Uterus (tissue), 4 donors: ENCODE measurements around the gene ZNF579. TPM values are rescaled to one million over a fixed set of nuclear protein-coding genes. Genes with fewer than 3 reads are reported as not detected.

ENCODE experiments used
- DNase-seq, 2 donors: peaks; one replicate each; pipeline ENCODE4 v3.0.0-alpha.2; 2019 to 2020
- H3K27ac ChIP-seq, 2 donors: fragments of 200-600 bp; sonication (generic); 1 replicate in 1 of 2; 2 replicates in 1 of 2; pipeline ENCODE4 v1.5.1; 2016 to 2018
- H3K27me3 ChIP-seq, 2 donors: fragments of 200-600 bp; sonication (generic); one replicate each; pipeline ENCODE4 v1.5.1; 2018 to 2019; ENCODE audit warnings: control low read depth in 1 of 2
- H3K36me3 ChIP-seq, 2 donors: fragments of 200-600 bp; sonication (generic); one replicate each; pipeline ENCODE4 v1.5.1; 2019; ENCODE audit warnings: control low read depth in 1 of 2
- H3K4me1 ChIP-seq, 2 donors: fragments of 200-600 bp; sonication (generic); one replicate each; pipeline ENCODE4 v1.5.1; 2018 to 2019; ENCODE audit warnings: control low read depth in 1 of 2
- H3K4me3 ChIP-seq, 2 donors: fragments of 200-600 bp; sonication (generic); 1 replicate in 1 of 2; 2 replicates in 1 of 2; pipeline ENCODE4 v1.5.1; 2018 to 2019; ENCODE audit warnings: mild to moderate bottlenecking in 1 of 2
- H3K9me3 ChIP-seq, 2 donors: fragments of 200-600 bp; sonication (generic); one replicate each; pipeline ENCODE4 v1.5.1; 2019; ENCODE audit warnings: control low read depth in 1 of 2
- POLR2A ChIP-seq, 2 donors: fragments of 450-650 bp; IDR thresholded peaks; one replicate each; pipeline ENCODE4 v1.6.1; 2016; ENCODE audit warnings: antibody characterized with exemption in 2 of 2, mild to moderate bottlenecking in 1 of 2, moderate library complexity in 1 of 2
- intact Hi-C: fragments of 100-400 bp; cut with DNase I; formaldehyde crosslinking; loops from one replicate; pipeline ENCODE4 v1.15.1; 2023; ENCODE audit warnings: low total_unique reads
- total RNA-seq, 4 donors: library from RNA; depleted of rRNA in 3 of 4; stranded (reverse); fragments of >200 nt in 3 of 4; gene quantifications; one replicate each; pipeline versions ENCODE4 v1.1.0 to v1.2.4, GENCODE V29; 2014 to 2023
- TF ChIP-seq, protein P1 (sequence below), 4 experiments: fragments of 200-600 bp in 2 of 4; fragments of 450-650 bp in 2 of 4; sonication (generic) in 2 of 4; IDR thresholded peaks; one replicate each; pipeline ENCODE4 v1.5.1; 2016 to 2019; ENCODE audit warnings: antibody characterized with exemption in 4 of 4, mild to moderate bottlenecking in 2 of 4, moderate library complexity in 1 of 4
- donor health status: DM: yes; HTN: yes; CAD: no.

The ZNF579 gene, protein sequence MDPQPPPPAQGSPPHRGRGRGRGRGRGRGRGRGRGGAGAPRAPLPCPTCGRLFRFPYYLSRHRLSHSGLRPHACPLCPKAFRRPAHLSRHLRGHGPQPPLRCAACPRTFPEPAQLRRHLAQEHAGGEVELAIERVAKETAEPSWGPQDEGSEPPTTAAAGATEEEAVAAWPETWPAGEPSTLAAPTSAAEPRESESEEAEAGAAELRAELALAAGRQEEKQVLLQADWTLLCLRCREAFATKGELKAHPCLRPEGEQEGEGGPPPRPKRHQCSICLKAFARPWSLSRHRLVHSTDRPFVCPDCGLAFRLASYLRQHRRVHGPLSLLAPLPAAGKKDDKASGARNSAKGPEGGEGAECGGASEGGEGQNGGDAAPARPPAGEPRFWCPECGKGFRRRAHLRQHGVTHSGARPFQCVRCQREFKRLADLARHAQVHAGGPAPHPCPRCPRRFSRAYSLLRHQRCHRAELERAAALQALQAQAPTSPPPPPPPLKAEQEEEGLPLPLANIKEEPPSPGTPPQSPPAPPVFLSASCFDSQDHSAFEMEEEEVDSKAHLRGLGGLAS
- 10 to 100 TPM in 1 of 4 donors, 1 to 10 TPM in 1, not detected in 2; 4.4 to 21.9 TPM for total RNA-seq

DNA sequence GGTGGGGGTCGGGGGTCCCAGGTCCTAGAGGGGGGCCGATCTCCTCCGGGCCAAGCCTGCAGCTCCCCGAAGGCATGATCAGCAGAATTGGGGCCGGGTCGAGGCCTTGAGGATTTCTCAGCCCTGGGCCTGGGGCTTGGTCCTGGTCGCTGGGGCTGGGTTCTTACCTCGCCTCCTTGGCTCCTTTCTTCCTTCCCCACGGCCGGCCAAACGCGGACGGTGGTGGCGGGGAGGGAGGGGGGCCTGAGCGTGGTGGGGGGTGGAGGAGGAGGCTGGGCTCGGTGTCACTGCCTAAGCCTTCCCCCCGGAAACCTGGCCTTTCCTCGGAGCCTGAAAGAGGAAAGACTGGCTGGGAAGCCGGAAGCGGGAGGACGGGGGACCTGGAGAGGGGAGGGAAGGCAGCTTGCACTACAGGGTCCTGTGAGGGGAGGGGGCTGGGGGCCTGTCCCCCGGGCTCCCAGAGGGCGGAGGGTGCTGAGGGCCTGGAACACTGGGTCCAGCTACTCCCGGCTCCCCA lies at the start of gene ZNF579:
ZNF579 (minus strand) TSS at position 221 of the 517 bp plus-strand sequence. CDS start 1,209 bp downstream, outside the sequence.
- intact Hi-C loops, result no loop called here
- TF ChIP-seq, protein P1, sequence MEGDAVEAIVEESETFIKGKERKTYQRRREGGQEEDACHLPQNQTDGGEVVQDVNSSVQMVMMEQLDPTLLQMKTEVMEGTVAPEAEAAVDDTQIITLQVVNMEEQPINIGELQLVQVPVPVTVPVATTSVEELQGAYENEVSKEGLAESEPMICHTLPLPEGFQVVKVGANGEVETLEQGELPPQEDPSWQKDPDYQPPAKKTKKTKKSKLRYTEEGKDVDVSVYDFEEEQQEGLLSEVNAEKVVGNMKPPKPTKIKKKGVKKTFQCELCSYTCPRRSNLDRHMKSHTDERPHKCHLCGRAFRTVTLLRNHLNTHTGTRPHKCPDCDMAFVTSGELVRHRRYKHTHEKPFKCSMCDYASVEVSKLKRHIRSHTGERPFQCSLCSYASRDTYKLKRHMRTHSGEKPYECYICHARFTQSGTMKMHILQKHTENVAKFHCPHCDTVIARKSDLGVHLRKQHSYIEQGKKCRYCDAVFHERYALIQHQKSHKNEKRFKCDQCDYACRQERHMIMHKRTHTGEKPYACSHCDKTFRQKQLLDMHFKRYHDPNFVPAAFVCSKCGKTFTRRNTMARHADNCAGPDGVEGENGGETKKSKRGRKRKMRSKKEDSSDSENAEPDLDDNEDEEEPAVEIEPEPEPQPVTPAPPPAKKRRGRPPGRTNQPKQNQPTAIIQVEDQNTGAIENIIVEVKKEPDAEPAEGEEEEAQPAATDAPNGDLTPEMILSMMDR (IDR thresholded peaks at IDR 0.05), result no peak
- peak in 1 of 2 donors; percentile 11 for TF ChIP-seq POLR2A (IDR thresholded peaks at IDR 0.05)
- Histone ChIP-seq H3K9me3 (no peaks in the 10 kb centered on the region), H3K27me3 (no peaks in the 10 kb centered on the region), H3K27ac (peak within 1 kb of the TSS; percentile 90 to 95), H3K36me3 (no peaks in the 10 kb centered on the region), H3K4me3 (peak within 1 kb of the TSS; percentile 77 to 93), H3K4me1 (no peaks in the 10 kb centered on the region)
- peak; percentile 87 to 89 for DNase-seq

DNA sequence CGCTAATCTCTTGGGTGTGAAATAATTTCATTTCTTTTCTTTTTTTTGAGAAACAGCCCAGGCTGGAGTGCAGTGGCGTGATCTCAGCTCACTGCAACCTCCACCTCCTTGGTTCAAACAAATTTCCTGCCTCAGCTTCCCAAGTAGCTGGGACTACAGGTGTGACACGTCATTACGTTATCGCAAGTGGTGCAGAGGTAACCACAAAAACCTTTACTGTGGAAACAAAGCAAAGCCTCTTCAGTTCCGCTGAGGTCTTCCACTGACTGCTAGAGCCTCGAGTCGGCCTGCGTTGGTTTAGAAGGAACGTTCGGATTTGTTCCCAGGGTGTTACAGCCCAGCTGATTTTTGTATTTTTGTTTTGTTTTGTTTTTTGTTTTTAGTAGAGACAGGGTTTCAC lies 45.7 kb upstream of the ZNF579 start:
- Histone ChIP-seq H3K4me1 (no peaks in the 10 kb centered on the region), H3K4me3 (no peak overlapping the region), H3K27me3 (no peaks in the 10 kb centered on the region), H3K9me3 (no peaks in the 10 kb centered on the region), H3K36me3 (no peaks in the 10 kb centered on the region), H3K27ac (no peak overlapping the region)
- intact Hi-C loops, result no loop called here
- no peak for TF ChIP-seq POLR2A (IDR thresholded peaks at IDR 0.05)
- TF ChIP-seq, protein P1 (IDR thresholded peaks at IDR 0.05), result no peak
- DNase-seq, result no peak

DNA sequence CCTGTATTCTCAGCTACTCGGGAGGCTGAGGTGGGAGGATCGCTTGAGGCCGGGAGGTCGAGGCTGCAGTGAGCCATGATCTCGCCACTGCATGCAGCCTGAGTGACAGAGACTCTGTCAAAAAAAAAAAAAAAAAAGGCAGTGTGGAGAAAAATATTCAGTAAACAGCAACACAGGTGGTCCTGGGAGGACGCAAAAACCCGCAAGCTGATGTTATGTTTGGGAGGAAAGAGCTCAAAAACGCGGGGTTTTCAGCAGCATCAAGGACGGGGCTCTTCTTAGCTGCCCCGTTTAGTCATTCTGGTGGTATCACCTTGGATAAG lies 44.3 kb upstream of the ZNF579 start:
- intact Hi-C loops, result no loop called here
- H3K9me3 ChIP-seq, result no peaks in the 10 kb centered on the region
- H3K27ac ChIP-seq, result peak overlapping the region; percentile 94 to 99
- H3K27me3 ChIP-seq, result no peaks in the 10 kb centered on the region
- H3K4me3 ChIP-seq, result peak overlapping the region; percentile 58 to 70
- DNase-seq, result no peak
- H3K36me3 ChIP-seq, result no peaks in the 10 kb centered on the region
- no peaks in the 10 kb centered on the region for H3K4me1 ChIP-seq
- no peak for TF ChIP-seq POLR2A (IDR thresholded peaks at IDR 0.05)
- TF ChIP-seq, protein P1 (IDR thresholded peaks at IDR 0.05), result no peak

DNA sequence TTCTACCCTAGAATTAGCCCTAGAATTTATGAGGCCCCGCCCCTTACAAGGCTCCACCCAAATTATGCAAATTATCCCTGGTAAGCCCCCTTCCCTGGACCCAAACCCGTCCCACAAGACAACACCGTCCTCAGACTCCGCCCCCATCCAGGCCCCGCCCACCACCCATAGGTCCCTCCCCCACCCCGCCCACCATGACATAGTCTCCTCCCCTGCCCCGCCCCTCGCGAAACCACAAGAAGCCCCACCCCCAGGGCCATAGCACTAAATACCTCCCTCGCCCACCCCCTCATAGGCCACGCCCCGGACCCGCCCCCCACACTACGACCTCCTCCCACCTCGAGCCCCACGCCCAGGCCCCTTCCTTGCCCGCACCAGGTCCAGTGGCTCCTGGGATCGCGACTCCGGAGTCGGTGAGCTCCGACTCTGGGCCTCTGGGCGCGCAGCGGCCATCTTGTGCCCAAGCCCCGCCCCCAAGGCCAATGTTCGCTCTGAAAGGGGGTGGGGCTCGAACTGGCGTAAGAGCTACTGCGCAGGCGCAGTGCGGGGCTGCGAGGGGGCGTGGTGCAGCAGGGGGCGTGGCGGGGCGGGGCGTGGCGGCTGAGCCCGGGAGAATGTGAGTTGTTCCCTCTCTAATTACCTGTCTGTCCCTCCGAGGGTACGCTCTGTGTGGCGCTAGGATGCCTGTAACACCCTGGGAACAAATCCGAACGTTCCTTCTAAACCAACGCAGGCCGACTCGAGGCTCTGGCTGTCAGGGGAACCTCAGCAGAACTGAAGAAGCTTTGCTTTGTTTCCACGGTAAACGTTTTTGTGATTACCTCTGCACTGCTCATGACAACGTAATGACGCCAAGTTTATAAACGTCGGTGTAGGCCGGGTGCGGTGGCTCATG lies 43.7 kb upstream of the ZNF579 start, which contains the start of gene ZNF784:
ZNF784 (minus strand) TSS at position 458 of the 895 bp plus-strand sequence; CDS start at position 453, 5 bp downstream.
- Histone ChIP-seq H3K9me3 (no peaks in the 10 kb centered on the region), H3K36me3 (no peaks in the 10 kb centered on the region), H3K27me3 (no peaks in the 10 kb centered on the region), H3K4me3 (peak within 1 kb of the TSS; percentile 58 to 70), H3K27ac (peak within 1 kb of the TSS; percentile 94 to 99), H3K4me1 (no peaks in the 10 kb centered on the region)
- TF ChIP-seq, protein P1 (IDR thresholded peaks at IDR 0.05), result no peak
- peak; percentile 30 to 69 for TF ChIP-seq POLR2A (IDR thresholded peaks at IDR 0.05)
- DNase-seq, result peak; percentile 92 to 93
- intact Hi-C loops, result no loop called here
